RWPE2 (cell line): ENCODE measurements around the gene CARD10.

Experiments
- ATAC-seq: fragments of 200-7000 bp; cut with Tn5 transposase; 3 replicates; pipeline ENCODE4 v1.9.1; 2021; ENCODE audit warnings: low read depth
- DNase-seq: peaks from one replicate; pipeline ENCODE4 v3.0.0-alpha.2; 2020; ENCODE audit warnings: low spot score
- H3K27ac ChIP-seq: fragments of 450-650 bp; 2 replicates; pipeline ENCODE4 v1.5.1; 2017; ENCODE audit warnings: mild to moderate bottlenecking; ENCODE audit not compliant: poor library complexity, severe bottlenecking
- H3K27me3 ChIP-seq: fragments of 250-450 bp; sonication (Bioruptor Pico); 2 replicates; pipeline ENCODE4 v1.5.1; 2021; ENCODE audit warnings: mild to moderate bottlenecking, moderate library complexity; ENCODE audit not compliant: insufficient read depth, poor library complexity, severe bottlenecking
- H3K36me3 ChIP-seq: fragments of 250-450 bp; sonication (Bioruptor Pico); 2 replicates; pipeline ENCODE4 v1.5.1; 2020; ENCODE audit warnings: low read depth, mild to moderate bottlenecking, moderate library complexity
- H3K4me1 ChIP-seq: fragments of 250-450 bp; sonication (Bioruptor Pico); 2 replicates; pipeline ENCODE4 v1.5.1; 2021; ENCODE audit warnings: mild to moderate bottlenecking, moderate library complexity; ENCODE audit not compliant: insufficient read depth, poor library complexity, severe bottlenecking
- H3K4me3 ChIP-seq: fragments of 250-450 bp; sonication (Bioruptor Pico); 2 replicates; pipeline ENCODE4 v1.5.1; 2021; ENCODE audit warnings: mild to moderate bottlenecking, moderate library complexity; ENCODE audit not compliant: severe bottlenecking
- H3K9me3 ChIP-seq: fragments of 250-450 bp; sonication (Bioruptor Pico); 2 replicates; pipeline ENCODE4 v1.5.1; 2021; ENCODE audit warnings: mild to moderate bottlenecking, moderate library complexity; ENCODE audit not compliant: severe bottlenecking
- CTCF ChIP-seq: fragments of 450-650 bp; IDR thresholded peaks from one replicate; pipeline ENCODE4 v1.5.1; 2017; ENCODE audit warnings: mild to moderate bottlenecking, moderate library complexity; ENCODE audit not compliant: poor library complexity, severe bottlenecking

Gene CARD10

DNA sequence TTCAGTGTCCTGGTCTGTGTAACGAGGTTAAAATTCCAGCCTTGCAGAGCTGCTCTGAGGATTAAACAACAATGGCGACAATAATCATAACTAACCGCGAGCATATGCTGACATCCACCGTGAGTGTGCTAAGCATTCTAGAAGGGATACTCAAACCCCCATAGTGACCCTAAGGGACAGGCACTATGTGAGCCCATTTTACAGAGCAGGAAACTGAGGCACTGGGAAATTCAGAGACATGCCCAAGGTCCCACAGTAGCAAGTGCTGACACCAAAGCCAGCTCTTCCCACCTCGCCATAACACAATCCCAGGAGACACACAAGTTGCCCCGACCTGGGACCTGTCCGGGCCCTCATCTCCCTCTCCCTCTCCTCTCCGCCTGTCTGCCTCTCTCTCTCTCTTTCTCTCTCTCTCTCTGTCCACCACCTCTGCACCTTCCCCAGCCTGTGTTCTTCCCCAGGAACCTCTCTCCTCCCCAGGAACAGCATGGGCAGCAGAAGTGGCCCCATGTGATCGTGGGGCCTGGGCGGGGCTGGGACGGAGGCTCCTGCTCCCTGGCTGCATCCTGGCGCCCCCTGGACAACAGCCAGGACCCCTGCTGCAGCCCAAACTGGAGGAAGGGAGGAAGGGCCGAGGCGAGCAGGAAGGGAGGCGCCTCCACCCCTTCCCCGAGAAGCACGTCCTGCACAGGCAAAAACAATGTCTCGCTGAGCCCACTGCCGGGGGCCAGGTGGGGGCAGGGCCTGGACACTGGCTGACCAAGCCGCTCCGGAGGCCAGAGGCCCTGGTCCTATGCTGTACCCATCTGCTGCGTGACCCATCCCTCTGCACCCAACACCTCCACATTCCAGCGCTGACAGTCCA lies 18.2 kb downstream of the CARD10 start:
- DNase-seq: no peak
- Histone ChIP-seq H3K36me3 (peaks cover 88% of the 10 kb centered on the region), H3K27me3 (no peaks in the 10 kb centered on the region), H3K27ac (peak overlapping the region; percentile 77), H3K9me3 (no peaks in the 10 kb centered on the region), H3K4me1 (peaks cover 48% of the 10 kb centered on the region), H3K4me3 (no peak overlapping the region)
- TF ChIP-seq CTCF: no peak
- ATAC-seq: no peak

GRCh38 chr22:37499789-37500540 lies 19.2 kb downstream of the CARD10 start:
- no peaks in the 10 kb centered on the region for H3K9me3 ChIP-seq
- no peak overlapping the region for H3K4me3 ChIP-seq
- no peaks in the 10 kb centered on the region for H3K27me3 ChIP-seq
- ATAC-seq: no peak
- no peak for DNase-seq
- H3K36me3 ChIP-seq: peaks cover 88% of the 10 kb centered on the region
- peaks cover 48% of the 10 kb centered on the region for H3K4me1 ChIP-seq
- no peak for TF ChIP-seq CTCF
- H3K27ac ChIP-seq: peak overlapping the region; percentile 77

- no peak overlapping the region for H3K4me3 ChIP-seq
- no peak for ATAC-seq
- no peak for DNase-seq
- no peaks in the 10 kb centered on the region for H3K27me3 ChIP-seq
- H3K9me3 ChIP-seq: no peaks in the 10 kb centered on the region
- no peak for TF ChIP-seq CTCF
- peak overlapping the region; percentile 82 for H3K27ac ChIP-seq
- H3K36me3 ChIP-seq: peaks cover 87% of the 10 kb centered on the region
- peaks cover 44% of the 10 kb centered on the region for H3K4me1 ChIP-seq
Observed at GRCh38 chr22:37499027-37499707, 20.0 kb downstream of the CARD10 start.

- Histone ChIP-seq H3K4me1 (peaks cover 37% of the 10 kb centered on the region), H3K9me3 (no peaks in the 10 kb centered on the region), H3K36me3 (peaks cover 85% of the 10 kb centered on the region), H3K27ac (peak overlapping the region; percentile 82), H3K4me3 (no peak overlapping the region), H3K27me3 (no peaks in the 10 kb centered on the region)
- DNase-seq: no peak
- ATAC-seq: no peak
- peak; percentile 26 for TF ChIP-seq CTCF
Observed at GRCh38 chr22:37498289-37498909, 20.8 kb downstream of the CARD10 start.
